Heart right ventricle (tissue), 16 donors: ENCODE results near the gene TAPT1. TPM values are rescaled to one million over a fixed set of nuclear protein-coding genes. Genes with fewer than 3 reads are reported as not detected.

Experiments
- ATAC-seq, 8 donors: fragments of 200-7000 bp; cut with Tn5 transposase; one replicate each; pipeline ENCODE4 v1.9.1; 2020; ENCODE audit warnings: mild to moderate bottlenecking in 8 of 8, moderate library complexity in 8 of 8, moderate number of reproducible peaks in 1 of 8
- DNase-seq, 2 donors: peaks; one replicate each; pipeline ENCODE4 v3.0.0-alpha.2; 2020
- H3K27ac ChIP-seq, 10 donors: fragments of 200-600 bp; sonication (generic) in 2 of 10; one replicate each; pipeline versions ENCODE4 v1.5.0 to v1.8.0; 2020 to 2022; ENCODE audit warnings: mild to moderate bottlenecking in 3 of 10
- H3K27me3 ChIP-seq, 7 donors: fragments of 200-600 bp; one replicate each; pipeline ENCODE4 v1.8.0; 2021 to 2022; ENCODE audit warnings: mild to moderate bottlenecking in 2 of 7
- H3K36me3 ChIP-seq, 9 donors: fragments of 200-600 bp; sonication (generic) in 1 of 9; one replicate each; pipeline versions ENCODE4 v1.5.0 to v1.8.0; 2020 to 2022; ENCODE audit warnings: mild to moderate bottlenecking in 2 of 9
- H3K4me1 ChIP-seq, 9 donors: fragments of 200-600 bp; sonication (generic) in 1 of 9; one replicate each; pipeline versions ENCODE4 v1.5.0 to v1.8.0; 2020 to 2022; ENCODE audit warnings: mild to moderate bottlenecking in 4 of 9
- H3K4me3 ChIP-seq, 10 donors: fragments of 200-600 bp; sonication (generic) in 2 of 10; one replicate each; pipeline versions ENCODE4 v1.5.0 to v1.8.0; 2020 to 2022; ENCODE audit warnings: mild to moderate bottlenecking in 7 of 10, moderate library complexity in 2 of 10
- H3K9me3 ChIP-seq, 11 donors: fragments of 200-600 bp in 10 of 11; sonication (generic) in 2 of 11; one replicate each; pipeline versions ENCODE4 v1.5.0 to v1.8.0; 2013 to 2022; ENCODE audit warnings: mild to moderate bottlenecking in 2 of 11, control low read depth in 1 of 11, moderate library complexity in 1 of 11
- CTCF ChIP-seq, 9 donors: fragments of 200-600 bp; sonication (generic) in 2 of 9; IDR thresholded peaks; one replicate each; pipeline versions ENCODE4 v1.5.0 to v1.8.0; 2021 to 2022; ENCODE audit warnings: antibody characterized with exemption in 9 of 9, mild to moderate bottlenecking in 5 of 9, moderate library complexity in 1 of 9
- WGBS, 2 donors: extraction: QIAGEN DNeasy Blood & Tissue Kit; methylation state at CpG; one replicate each; pipeline ENCODE4 v1.1.7; 2013; ENCODE audit warnings: inconsistent platforms in 1 of 2; 5-methylcytosine and 5-hydroxymethylcytosine counted together
- intact Hi-C, 10 donors: fragments of 100-400 bp; cut with DNase I; formaldehyde crosslinking; loops; one replicate each; pipeline versions ENCODE4 v1.11.1 to v1.14.2; 2022
- polyA plus RNA-seq, 2 donors: library from polyadenylated mRNA; stranded (reverse); fragments of 200-250 nt; gene quantifications; one replicate each; pipeline ENCODE4 v1.2.3, GENCODE V29; 2013
- total RNA-seq, 10 donors: library from RNA; stranded (reverse); fragmentation: NEBNext Ultra II Directional in 3 of 10; extraction: Animal tissue kit (Norgen Biotek cat#: 25700) in 3 of 10; gene quantifications; one replicate each; pipeline versions ENCODE4 v1.2.1 to v1.2.4, GENCODE V29; 2021 to 2023
- donor health status: Arrhythmogenic right ventricular cardiomyopathy.
- donor health status: ischemic (EF 13 %, LVEDD 7.1; RV severe dilation, severe dysfunction).
- donor health status: healthy with polysubstance abuse.
- donor health status: DM: no; HTN: yes; CAD: no.
- donor health status: DM: no; HTN: no; CAD: no.
- donor health status: ischemic (EF 25% LVEDD 6.9; RV normal size, moderate dysfunction).
- donor health status: ischemic (EF 25% LVEDD 5.7; RV mildly dilated, moderate dysfunction).
- donor health status: healthy.
- donor health status: DM: yes; HTN: yes; CAD: no.
- donor health status: Ischemic cardiomyopathy.
- donor health status: ischemic (EF 35%, LVEDD 5.7; RV mildly dilated, moderate dysfunction).
- donor health status: nonischemic (EF 11% LVEDD 7.7; RV severe dilation, severe dysfunction).
- donor health status: DM: yes; HTN: yes; CAD: no.
- donor health status: PGD.
- donor health status: ischemic (EF 29% LVEDD 5.4; RV normal size, mild dysfunction).
- donor health status: nonischemic (EF 23%, LVEDD 6.1; RV moderate dilation, normal function).

The TAPT1 gene
- total and polyA plus RNA-seq, 12 donors, result 14.3 to 44.8 (median 35.6) TPM

GRCh38 chr4:16255730-16256129 lies 29.5 kb upstream of the TAPT1 start:
- intact Hi-C loops, result loop anchor here in 1 of 10 donors (10.0 kb wide), 1 partner anchor 371 kb away; no protein-coding TSS in a partner anchor

GRCh38 chr4:16253127-16253960 lies 27.1 kb upstream of the TAPT1 start:
- TF ChIP-seq CTCF (IDR thresholded peaks at IDR 0.05), result no peak
- DNase-seq, result no peak
- peaks cover 0 to 19% (median 0%) of the 10 kb centered on the region in 9 donors for H3K36me3 ChIP-seq
- intact Hi-C loops, result loop anchor here in 1 of 10 donors (10.0 kb wide), 1 partner anchor 369 kb away; no protein-coding TSS in a partner anchor
- no peak overlapping the region for H3K4me3 ChIP-seq
- no peaks in the 10 kb centered on the region for H3K27me3 ChIP-seq
- WGBS, 2 donors, result 91 to 94% methylated on average over 2 of the region's 2 CpGs
- H3K4me1 ChIP-seq, result peaks cover 0 to 7% (median 0%) of the 10 kb centered on the region in 9 donors
- no peaks in the 10 kb centered on the region for H3K9me3 ChIP-seq
- H3K27ac ChIP-seq, result no peak overlapping the region
- ATAC-seq, result no peak

More at GRCh38 chr4:16255730-16256129, 29.5 kb upstream of the TAPT1 start:
- H3K27me3 ChIP-seq, result no peaks in the 10 kb centered on the region
- H3K27ac ChIP-seq, result no peak overlapping the region
- no peaks in the 10 kb centered on the region for H3K9me3 ChIP-seq
- H3K36me3 ChIP-seq, result peaks cover 0 to 19% (median 0%) of the 10 kb centered on the region in 9 donors
- H3K4me3 ChIP-seq, result no peak overlapping the region
- DNase-seq (no peak), ATAC-seq (no peak)
- peaks cover 0 to 2% (median 0%) of the 10 kb centered on the region in 9 donors for H3K4me1 ChIP-seq
- no peak for TF ChIP-seq CTCF (IDR thresholded peaks at IDR 0.05)
- 95% methylated on average over 2 of the region's 2 CpGs for WGBS, 2 donors

- no peaks in the 10 kb centered on the region for H3K9me3 ChIP-seq
- no peaks in the 10 kb centered on the region for H3K27me3 ChIP-seq
- H3K27ac ChIP-seq, result no peak overlapping the region
- ATAC-seq (no peak), DNase-seq (no peak)
- WGBS, 2 donors, result 84 to 88% methylated on average over 6 of the region's 6 CpGs
- intact Hi-C loops, result loop anchor here in 1 of 10 donors (10.0 kb wide), 1 partner anchor 366 kb away; no protein-coding TSS in a partner anchor
- peaks cover 0 to 15% (median 0%) of the 10 kb centered on the region in 9 donors for H3K36me3 ChIP-seq
- TF ChIP-seq CTCF (IDR thresholded peaks at IDR 0.05), result no peak
- H3K4me1 ChIP-seq, result peaks cover 0 to 7% (median 0%) of the 10 kb centered on the region in 9 donors
- H3K4me3 ChIP-seq, result no peak overlapping the region
Measured at GRCh38 chr4:16250661-16251365, 24.5 kb upstream of the TAPT1 start.

GRCh38 chr4:16248605-16249004 lies 22.3 kb upstream of the TAPT1 start:
- 98% methylated on average over 2 of the region's 2 CpGs for WGBS, 2 donors

More at GRCh38 chr4:16248605-16249004, 22.3 kb upstream of the TAPT1 start:
- no peak overlapping the region for H3K4me3 ChIP-seq
- TF ChIP-seq CTCF (IDR thresholded peaks at IDR 0.05), result no peak
- DNase-seq (no peak), ATAC-seq (no peak)
- peaks cover 0 to 15% (median 0%) of the 10 kb centered on the region in 9 donors for H3K36me3 ChIP-seq
- H3K27me3 ChIP-seq, result no peaks in the 10 kb centered on the region
- intact Hi-C loops, result no loop called here
- H3K9me3 ChIP-seq, result no peaks in the 10 kb centered on the region
- H3K4me1 ChIP-seq, result peaks cover 0 to 7% (median 0%) of the 10 kb centered on the region in 9 donors
- H3K27ac ChIP-seq, result no peak overlapping the region
